ENCODE data around the gene RPL3. TPM values are rescaled to one million over a fixed set of nuclear protein-coding genes. Genes with fewer than 3 reads are reported as not detected.
A peak's percentile ranks its signal among the peaks of the same experiment; 100 is the strongest.

RPL3 gene
- polyA plus RNA-seq, 1 experiment = 4,772 TPM

GRCh38 chr22:39311592-39312400 is 7.6 kb downstream of the RPL3 start:
- POLR2A ChIA-PET = interaction anchor here (0.7 kb wide), 1 partner anchor 159 kb away, joined by 4 read pairs; the partner anchor contains the start of gene CBX7
- no peak overlapping the region for H3K4me3 ChIP-seq (ENCODE audit: low read depth, low read length)
- no peak for DNase-seq (ENCODE audit: low read depth)
- no peak for TF ChIP-seq CTCF (IDR thresholded peaks at IDR 0.05; ENCODE audit: insufficient read depth, low read depth, low read length)
- peaks cover 41% of the 10 kb centered on the region for H3K36me3 ChIP-seq (ENCODE audit: control insufficient read depth, insufficient read depth, low read length)
- CTCF ChIA-PET = interaction anchor here (0.6 to 4.9 kb wide), 18 partner anchors 10 to 218 kb away, joined by 3 to 164 read pairs (median 4); partner anchors contain the start of gene CBX7
- no peaks in the 10 kb centered on the region for H3K27me3 ChIP-seq (ENCODE audit: control insufficient read depth, insufficient read depth, low read length)

GRCh38 chr22:39309881-39310714 is 9.3 kb downstream of the RPL3 start:
- H3K27me3 ChIP-seq (ENCODE audit: control insufficient read depth, insufficient read depth, low read length) = no peaks in the 10 kb centered on the region
- POLR2A ChIA-PET = interaction anchor here (0.6 to 1.2 kb wide), 2 partner anchors 8 to 134 kb away, joined by 3 to 7 read pairs; no protein-coding TSS in a partner anchor
- no peak for DNase-seq (ENCODE audit: low read depth)
- TF ChIP-seq CTCF (IDR thresholded peaks at IDR 0.05; ENCODE audit: insufficient read depth, low read depth, low read length) = no peak
- H3K36me3 ChIP-seq (ENCODE audit: control insufficient read depth, insufficient read depth, low read length) = peaks cover 29% of the 10 kb centered on the region
- CTCF ChIA-PET = interaction anchor here (0.6 to 4.9 kb wide), 20 partner anchors 9 to 222 kb away, joined by 3 to 164 read pairs (median 4); partner anchors contain the start of genes CBX7, RPL3 and RPS19BP1
- H3K4me3 ChIP-seq (ENCODE audit: low read depth, low read length) = no peak overlapping the region

GRCh38 chr22:39309364-39309861 is 10.0 kb downstream of the RPL3 start:
- no peak for DNase-seq (ENCODE audit: low read depth)
- no peak overlapping the region for H3K4me3 ChIP-seq (ENCODE audit: low read depth, low read length)
- ChIA-PET CTCF (interaction anchor here (0.7 to 4.9 kb wide), 12 partner anchors 10 to 223 kb away, joined by 3 to 164 read pairs (median 4); partner anchors contain the start of genes RPL3 and RPS19BP1), POLR2A (interaction anchor here (0.6 to 1.2 kb wide), 2 partner anchors 9 to 133 kb away, joined by 3 to 7 read pairs; no protein-coding TSS in a partner anchor)
- peaks cover 22% of the 10 kb centered on the region for H3K36me3 ChIP-seq (ENCODE audit: control insufficient read depth, insufficient read depth, low read length)
- no peaks in the 10 kb centered on the region for H3K27me3 ChIP-seq (ENCODE audit: control insufficient read depth, insufficient read depth, low read length)
- peak; percentile 45 for TF ChIP-seq CTCF (IDR thresholded peaks at IDR 0.05; ENCODE audit: insufficient read depth, low read depth, low read length)

- Histone ChIP-seq H3K4me3 (ENCODE audit: low read depth, low read length) (no peak overlapping the region), H3K36me3 (ENCODE audit: control insufficient read depth, insufficient read depth, low read length) (peaks cover 16% of the 10 kb centered on the region), H3K27me3 (ENCODE audit: control insufficient read depth, insufficient read depth, low read length) (no peaks in the 10 kb centered on the region)
- peak; percentile 38 for TF ChIP-seq CTCF (IDR thresholded peaks at IDR 0.05; ENCODE audit: insufficient read depth, low read depth, low read length)
- DNase-seq (ENCODE audit: low read depth) = peak; percentile 82
- POLR2A ChIA-PET = interaction anchor here (1.2 kb wide), 1 partner anchor 10 kb away, joined by 7 read pairs; no protein-coding TSS in a partner anchor
- CTCF ChIA-PET = interaction anchor here (0.7 to 4.9 kb wide), 10 partner anchors 9 to 224 kb away, joined by 3 to 164 read pairs (median 4); partner anchors contain the start of genes RPL3 and RPS19BP1
These were observed 10.6 kb downstream of the RPL3 start for GRCh38 chr22:39308614-39309363.
